NCI-H2107 treated with DMSO at 0.1 percent for 48 hours (cell line): ENCODE data around the gene COG5.

ENCODE experiments used
- DNase-seq: peaks from one replicate; lab custom pipeline; 2025; ENCODE audit not compliant: unreplicated experiment; lab: John Stamatoyannopoulos, UW

The COG5 gene

DNA sequence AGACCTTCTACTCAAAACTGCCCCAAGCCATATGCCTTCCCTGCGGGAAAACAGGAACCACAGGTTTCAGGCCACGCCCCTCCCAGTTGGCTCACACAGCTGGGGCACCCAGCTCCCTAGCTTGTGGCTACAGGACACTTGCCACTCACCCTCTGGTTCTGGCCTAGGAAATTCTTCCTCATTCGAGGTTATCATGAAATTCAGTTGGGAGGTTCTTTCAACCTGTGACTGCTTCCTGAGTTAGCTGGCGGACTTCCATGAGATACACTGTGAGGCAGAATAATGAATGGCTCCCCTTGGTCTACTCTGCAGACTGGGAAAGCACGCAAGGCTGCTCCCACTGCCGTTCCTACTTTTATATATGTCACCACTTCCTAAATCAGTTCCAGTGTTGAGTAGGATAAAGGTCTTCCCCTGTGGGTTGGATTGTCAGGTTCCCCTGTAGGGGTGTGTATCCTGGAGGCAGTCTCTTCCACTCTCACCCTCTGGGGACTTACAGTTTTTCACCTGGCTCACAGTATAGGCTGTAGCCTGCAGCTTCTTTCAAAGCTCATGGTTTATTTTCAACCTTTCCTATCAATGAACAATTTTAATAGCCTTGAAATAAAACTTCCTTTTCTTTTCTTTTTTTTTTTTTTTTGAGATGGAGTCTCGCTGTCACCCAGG is 56.9 kb downstream of the COG5 start:
- peak; percentile 55 for DNase-seq

DNA sequence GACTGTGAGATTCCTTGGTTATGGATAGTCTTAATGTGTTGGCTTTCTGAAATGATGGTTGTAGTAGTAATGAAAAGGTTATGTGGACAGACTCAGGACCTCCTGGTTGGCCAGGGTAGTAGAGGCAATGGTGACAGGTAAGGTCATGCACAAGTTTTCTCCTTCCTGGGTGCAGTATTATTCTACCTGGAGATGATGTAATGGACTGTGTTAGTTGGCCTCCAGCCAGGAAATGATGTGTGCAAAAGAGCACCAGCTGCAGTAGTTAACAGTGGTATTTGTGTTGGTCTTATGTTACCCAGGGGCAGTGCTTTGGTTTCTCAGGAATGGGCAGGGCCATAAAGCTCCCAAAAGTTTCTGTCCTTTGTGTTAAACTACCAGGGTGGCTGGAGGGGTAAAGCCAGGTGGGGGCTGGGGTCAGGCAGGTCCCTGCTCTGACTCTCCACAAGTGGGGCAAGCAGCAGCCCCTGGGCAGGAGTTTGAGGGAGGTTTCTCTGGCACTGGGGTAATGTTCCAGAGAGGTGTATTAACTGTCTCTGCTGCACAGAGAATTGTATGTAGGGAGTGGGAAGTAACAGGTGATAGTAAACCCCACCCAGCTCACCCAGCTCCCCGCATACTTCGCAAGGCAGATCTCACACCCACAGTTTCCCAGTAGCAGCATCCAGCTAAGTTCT is 57.6 kb downstream of the COG5 start:
- DNase-seq = peak; percentile 93

DNA sequence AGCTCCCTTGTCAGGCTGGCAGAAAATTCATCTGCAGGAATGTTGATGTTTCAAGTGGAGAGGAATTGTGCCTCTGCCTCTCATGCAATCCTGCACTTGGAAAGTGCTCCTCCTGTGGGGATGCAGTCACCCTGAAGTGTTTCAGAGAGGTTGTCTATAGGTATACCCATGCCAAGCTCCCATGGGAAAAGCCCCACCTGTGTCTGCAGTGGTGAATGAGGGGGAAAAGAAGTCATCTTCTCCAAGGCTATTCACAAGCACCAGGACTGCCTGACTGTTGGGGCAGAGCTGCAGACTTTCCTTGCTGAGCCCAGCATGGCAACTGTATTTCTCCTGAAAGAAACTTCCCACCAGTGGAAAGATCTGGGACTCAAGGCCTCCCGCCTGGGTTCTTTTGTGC is 58.4 kb downstream of the COG5 start:
- DNase-seq = no peak

DNA sequence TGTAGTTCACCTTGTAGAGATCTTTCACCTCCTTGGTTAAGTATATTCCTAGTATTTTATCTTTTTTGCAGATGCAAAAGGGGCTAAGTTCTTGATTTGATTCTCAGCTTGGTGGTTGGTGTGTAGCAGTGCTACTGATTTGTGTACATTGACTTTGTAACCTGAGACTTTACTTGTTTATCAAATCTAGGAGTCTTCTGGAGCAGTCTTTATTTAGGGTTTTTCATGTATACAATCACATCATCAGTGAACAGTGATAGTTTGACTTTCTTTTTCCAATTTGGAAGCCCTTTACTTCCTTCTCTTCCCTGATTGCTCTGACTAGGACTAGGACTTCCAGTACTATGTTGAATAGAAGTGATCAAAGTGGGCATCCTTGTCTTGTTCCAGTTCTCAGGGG is 60.0 kb downstream of the COG5 start:
- no peak for DNase-seq

DNA sequence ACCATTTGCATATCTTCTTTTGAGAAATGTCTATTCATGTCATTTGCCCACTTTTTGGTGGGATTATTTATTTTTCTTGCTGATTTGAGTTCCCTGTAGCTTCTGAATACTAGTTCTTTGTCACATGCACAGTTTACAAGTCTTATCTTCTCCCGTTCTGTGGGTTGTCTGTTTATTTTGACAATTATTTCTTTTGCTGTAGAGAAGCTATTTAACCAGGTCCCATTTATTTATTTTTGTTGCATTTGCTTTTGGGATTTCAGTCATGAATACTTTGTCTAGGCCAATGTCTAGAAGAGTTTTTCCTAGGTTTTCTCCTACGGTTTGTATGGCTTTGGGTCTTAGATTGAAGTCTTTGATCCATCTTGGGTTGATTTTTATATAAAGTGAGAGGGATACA is 60.9 kb downstream of the COG5 start:
- no peak for DNase-seq

DNA sequence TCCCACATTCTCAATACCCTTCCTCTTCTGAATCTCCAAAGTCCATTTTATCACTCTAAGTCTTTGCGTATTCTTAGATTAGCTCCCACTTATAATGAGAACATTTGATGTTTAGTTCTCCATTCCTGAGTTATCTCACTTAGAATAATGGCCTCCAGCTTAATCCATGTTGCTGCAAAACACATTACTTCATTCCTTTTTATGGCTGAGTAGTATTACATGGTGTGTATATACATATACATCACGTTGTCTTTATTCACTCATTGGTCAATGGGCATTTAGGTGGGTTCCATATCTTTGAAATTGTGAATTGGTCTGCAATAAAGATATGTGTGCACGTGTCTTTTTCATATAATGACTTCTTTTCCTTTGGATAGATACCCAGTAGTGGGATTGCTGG is 61.6 kb downstream of the COG5 start:
- DNase-seq = no peak

DNA sequence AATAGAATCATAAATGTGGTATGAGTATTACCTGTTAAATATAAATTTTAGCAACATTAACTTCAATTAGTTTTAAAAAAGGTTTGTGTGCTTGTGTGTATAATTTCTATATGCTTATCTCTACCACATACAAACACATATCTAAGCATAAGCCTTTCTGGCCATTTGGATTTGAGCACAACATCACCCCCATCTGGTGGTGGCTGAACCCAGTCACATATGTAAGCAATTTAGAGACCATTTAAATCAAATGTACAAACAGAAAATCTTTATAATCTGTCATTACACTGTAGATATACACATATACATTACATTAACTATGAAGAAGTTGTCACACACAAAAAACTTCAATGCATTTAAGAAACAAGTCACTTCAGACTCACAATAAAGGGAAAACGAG is 62.1 kb downstream of the COG5 start:
- no peak for DNase-seq

DNA sequence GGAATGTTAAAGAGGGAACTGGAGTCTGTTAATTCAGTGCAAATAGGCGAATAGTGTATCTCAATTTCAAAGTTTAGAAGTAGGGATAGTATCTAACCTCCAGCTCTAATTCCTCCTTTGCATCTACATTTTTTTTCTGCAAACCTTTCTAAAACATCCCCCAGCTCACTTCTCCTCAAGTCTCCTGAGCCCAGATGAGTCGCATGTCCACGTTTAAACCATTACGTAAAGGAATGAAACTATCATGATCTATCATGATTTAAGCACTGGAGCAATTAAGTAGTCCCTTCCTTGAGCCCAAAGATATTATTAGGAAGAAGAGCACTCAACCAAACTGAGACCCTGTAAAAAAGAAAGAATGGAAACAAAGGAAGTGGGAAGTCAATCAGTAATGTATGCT is 64.0 kb downstream of the COG5 start:
- DNase-seq = no peak

DNA sequence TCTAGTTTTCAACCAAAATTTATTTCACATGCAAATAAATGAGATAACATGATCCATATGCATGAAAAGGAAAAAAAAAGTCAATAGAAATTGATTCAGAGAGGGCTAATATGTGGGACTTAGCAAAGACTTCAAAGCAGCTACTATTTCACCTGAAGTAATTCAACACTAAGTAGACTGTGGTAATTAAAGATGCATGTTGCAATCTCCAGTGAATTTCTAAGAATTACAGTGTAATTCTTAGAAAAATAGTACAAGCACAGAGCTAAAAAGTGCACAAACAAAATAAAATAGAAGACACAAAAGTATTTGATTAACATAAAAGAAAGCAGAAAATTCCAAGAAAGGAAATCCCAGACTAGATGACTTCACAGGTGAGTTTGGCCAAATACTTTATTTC is 68.2 kb downstream of the COG5 start:
- no peak for DNase-seq

DNA sequence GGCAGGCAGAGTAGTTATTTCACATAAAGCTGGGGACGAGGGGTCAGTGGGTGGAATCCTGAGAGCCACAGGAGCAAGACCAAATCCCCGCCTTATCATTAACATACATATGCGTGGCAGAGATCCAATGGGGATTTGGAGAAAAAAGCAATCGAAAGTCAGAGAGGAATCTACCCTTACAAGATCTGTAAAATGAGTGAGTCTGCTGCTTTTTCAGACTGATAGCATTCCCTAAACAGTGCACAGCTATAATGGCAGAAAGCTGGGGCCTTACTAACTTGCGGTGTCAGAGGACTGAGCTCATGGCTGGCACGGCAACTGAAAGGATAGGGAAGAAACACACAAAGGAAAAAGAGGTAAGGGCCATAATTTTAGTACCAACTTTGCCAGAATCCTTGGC is 68.8 kb downstream of the COG5 start:
- no peak for DNase-seq

DNA sequence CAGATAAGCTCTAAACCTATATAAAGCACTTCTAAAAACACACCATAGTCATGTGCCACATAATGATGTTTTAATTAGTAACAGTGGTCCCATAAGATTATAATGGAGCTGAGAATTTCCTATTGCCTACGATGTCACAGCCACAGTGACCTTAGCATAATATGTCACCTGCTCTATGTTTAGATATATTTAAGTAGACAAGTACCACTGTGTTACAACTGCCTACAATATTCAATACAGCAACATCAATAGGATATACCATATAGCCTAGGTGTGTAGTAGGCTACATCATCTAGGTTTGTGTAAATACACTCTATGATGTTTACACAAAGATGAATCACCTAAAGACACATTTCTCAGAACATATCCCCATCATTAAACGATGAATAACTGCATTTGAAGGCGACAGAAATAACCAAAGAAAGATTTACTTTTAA is 69.4 kb downstream of the COG5 start:
- DNase-seq = no peak

DNA sequence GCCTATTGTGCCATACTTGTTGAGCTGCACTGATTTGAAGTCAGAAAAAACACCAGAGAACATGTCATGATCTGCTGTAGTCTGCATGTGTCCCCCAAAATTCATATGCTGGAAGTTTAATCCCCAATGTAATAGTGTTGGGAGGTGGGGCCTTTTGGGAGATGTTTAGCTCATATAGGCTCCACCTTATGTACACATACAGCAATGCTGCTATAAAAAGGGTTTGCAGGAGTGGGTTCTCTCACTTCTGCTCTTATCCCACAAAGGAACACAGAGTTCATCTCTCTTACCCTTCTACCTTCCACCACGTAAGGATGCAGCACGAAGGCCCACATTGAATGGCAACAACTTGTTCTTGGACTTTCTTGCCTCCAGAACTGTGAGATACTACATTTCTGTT is 70.8 kb downstream of the COG5 start:
- DNase-seq = no peak

DNA sequence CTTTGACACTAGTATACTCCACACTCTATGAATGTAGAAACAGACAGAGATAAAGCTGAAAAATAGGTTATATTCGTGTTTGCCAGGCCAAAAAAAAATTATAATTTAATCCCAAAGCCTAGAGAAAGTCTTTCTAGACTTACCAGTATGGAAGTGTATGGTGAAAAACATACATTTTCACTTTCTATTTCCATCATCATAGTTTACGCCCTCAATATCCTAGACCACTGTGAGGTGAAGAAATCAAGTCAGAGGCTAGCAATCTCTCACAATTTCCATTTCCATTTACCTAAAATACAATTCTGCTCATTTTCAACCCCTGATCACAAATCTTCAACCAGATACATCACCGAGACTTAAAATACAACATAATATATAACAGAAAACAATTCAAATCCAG is 77.7 kb downstream of the COG5 start:
- DNase-seq = no peak

DNA sequence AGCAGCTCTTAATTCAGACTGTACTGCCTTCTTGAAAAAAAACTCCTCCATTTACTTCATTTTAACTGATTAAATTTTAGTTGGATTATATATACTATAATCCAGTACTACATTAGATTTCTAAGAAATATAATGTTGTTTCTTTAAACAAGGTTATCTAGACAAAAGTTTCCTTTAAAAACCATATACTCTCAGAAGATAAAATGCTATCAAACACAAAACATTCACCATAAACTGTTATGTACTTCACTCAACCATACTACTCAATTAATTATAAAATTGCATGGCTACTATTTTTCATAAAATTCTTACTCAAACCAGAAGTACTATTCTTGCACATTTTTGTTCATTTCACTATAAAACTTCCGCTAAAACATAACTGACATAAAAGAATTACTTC is 81.1 kb downstream of the COG5 start:
- DNase-seq = no peak

DNA sequence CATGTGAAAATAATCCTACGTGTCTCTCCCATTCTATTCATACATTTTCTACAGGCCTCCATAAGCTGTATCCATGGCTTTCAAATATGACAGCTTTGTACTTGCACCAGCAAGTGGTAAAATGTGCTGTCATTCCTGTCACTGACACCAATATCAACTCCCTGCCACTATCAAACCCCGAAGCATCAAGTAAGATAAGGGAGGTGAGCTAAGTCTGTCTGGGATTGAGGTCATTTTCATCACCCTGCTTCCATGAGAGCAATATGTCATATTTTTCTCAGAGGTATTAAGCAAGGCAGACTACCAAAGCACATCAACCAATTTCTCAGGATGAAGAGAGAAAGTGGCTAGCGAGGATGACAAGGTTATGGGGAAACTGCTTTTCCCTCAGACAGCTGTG is 82.8 kb downstream of the COG5 start:
- no peak for DNase-seq

DNA sequence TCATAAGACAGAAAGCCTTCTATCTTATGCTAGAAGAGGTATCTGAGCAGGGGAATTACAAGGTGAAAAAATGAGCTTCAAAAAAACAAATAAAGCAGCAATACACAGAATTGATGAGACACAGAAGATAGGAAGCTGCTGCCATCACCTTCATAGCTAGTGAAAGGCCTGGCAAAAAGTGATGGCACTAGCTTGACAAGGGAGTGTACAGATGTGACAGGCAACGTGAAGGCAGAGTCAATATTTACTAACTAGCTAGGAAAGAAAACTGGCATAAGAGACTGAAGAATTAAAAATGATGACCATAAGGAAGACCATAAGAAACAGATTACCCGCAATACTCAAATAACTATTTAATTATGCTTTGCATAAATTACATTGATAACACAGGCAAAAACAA is 84.4 kb downstream of the COG5 start:
- DNase-seq = no peak

DNA sequence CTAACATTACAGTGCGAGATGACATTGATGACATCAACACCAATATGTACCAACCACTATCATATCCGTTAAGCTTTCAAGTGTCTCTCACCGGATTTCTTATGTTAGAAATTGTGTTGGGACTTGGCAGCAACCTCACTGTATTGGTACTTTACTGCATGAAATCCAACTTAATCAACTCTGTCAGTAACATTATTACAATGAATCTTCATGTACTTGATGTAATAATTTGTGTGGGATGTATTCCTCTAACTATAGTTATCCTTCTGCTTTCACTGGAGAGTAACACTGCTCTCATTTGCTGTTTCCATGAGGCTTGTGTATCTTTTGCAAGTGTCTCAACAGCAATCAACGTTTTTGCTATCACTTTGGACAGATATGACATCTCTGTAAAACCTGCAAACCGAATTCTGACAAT is 89.6 kb downstream of the COG5 start:
- DNase-seq = no peak

DNA sequence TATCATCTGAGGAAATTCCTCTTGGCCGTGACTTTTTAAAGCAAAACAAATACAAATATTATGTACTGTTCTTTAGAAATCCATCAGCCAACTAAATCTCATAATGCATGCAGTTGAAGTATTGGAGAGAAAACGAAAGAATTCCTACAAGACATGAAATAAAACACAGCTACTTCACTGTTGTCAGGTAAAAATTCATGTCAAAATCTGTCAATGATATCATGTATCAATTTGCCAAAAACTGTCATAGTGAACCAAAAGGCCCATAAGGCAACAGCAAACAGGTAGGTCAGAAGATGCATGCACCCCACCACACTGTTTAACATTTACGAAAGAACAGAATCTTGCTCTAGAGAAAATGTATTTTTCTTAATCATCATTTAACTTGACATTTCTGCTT is 91.6 kb downstream of the COG5 start:
- no peak for DNase-seq

DNA sequence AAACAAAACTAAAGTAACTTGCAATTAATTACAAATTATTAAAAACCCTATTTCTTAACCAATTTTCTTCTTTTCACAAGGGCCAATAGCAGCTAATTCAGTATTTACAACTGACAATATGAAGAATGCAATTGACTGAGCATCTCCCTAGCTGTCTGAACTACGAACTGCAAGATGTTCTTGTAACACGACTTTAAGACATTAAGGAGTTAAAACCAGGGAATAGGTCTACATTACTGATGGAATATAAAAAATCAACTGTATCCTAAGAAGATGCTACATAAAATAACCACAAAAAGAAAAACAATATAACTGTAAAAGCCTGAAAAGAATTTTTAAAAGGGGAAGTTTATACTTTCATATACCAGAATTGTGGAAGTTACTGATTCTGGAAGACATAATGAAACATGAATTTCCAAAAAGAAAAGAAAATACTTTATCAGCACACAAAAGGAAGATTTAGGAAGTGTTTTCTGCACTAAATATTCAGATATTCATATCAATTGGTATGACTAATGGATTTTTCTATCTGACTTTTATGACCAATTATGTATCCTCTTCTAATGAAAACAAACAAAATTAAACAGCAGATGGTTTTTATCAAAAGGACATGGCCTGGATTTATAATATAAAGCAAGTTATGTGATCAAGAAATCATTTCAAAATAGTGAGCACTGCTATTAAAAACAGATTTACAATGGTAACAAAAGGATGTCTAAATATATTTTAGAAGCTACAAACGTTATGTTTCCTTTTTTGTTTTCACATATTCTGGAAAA is 92.2 kb downstream of the COG5 start:
- DNase-seq = no peak

DNA sequence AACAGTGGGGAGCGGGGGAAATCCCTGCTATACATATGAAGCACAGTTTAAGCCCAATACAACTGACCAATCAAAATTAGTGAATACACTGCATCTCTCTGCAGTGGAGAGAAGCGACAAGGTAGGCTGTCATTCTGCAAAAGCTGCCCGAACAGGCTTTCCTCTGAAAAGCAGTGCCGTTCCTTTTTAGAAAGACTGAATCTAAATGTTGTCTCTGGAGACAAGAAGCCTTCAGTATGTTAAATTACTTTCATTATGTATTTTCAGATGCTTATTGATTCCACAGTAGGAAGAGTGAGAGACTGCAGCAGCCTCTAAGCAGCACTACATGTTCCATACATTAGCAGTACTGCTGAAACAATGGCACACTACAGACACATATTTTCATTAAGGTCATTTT is 93.8 kb downstream of the COG5 start, which contains the start of gene GPR22:
GPR22 (plus strand) TSS at position 129 of the 400 bp plus-strand sequence. CDS start 4,004 bp downstream, outside the sequence.
- no peak for DNase-seq

DNA sequence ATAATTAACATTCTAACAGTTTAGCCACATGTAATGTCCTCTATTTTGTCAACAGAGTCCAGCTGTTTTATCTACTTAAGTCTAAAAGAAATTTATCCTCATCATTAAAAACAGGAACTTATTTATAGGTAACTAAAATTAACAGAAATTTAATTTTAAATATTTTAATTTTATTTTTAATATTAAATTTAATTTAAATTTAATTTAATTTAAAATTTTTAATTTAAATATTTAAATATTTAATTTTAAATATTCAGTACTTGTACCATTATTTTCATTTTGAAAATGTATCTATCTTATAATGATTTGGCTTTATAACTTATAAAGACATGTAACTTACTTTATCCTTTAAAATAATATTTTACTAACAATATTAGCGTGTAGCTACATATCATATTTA is 94.9 kb downstream of the COG5 start:
- no peak for DNase-seq

DNA sequence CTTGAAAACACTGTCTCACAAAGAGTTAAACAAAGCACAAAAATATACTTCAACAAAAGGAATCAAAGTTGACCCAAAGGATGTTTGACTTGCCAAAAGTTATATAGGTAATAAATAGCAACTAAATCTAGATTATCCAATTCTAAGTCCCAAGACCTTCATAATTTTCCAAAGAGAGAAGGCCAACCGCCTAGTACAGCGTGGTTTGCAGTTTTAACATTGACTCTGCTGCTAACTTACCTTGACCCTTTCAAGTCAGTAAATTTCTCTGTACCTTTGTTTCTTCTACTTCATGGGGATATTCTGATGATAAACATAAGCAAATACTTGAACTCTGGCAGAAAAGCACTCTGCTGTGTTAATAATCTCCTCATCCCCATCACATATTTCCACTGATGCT is 95.7 kb downstream of the COG5 start:
- DNase-seq = no peak
